SH-SY5Y (cell line): ENCODE data around the gene CARD9.

ENCODE experiments used
- GATA2 ChIP-seq: IDR thresholded peaks from 2 replicates; pipeline ENCODE4 v1.6.1; 2011; ENCODE audit warnings: mild to moderate bottlenecking, low read depth, low read length
- GATA3 ChIP-seq: IDR thresholded peaks from 2 replicates; pipeline ENCODE4 v1.6.1; 2011; ENCODE audit warnings: low read depth, mild to moderate bottlenecking, low read length, moderate library complexity

- TF ChIP-seq GATA2 = no peak
- no peak for TF ChIP-seq GATA3
Observed at GRCh38 chr9:136343121-136343883, 30.2 kb downstream of the CARD9 start.
